ENCODE data around the gene DAB2IP.

DNA sequence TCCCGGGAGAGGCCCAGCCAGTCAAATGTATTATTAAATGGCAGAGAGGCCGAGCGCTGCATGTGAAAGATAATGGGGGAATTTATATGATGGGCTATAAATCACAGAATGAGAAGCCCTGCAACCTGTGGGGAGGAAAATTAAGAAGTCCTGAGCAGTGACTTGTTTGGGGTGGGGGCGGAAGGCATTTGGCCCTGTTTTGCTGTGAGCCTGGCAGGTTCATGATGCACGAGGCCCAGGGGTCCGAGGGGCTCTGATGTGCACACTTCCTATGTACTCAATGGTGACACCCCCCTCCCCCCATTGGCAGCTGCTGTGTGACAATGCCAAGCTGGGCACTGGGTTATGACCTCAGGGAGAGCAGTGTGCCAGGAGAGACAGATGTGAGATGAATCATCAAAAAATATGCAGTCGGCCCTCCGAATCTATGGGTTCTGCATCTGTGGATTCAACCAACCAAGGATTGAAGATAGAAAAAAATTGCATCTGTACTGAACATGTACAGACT, 13.7 kb upstream of the DAB2IP start:
- TF ChIP-seq, protein P1, sequence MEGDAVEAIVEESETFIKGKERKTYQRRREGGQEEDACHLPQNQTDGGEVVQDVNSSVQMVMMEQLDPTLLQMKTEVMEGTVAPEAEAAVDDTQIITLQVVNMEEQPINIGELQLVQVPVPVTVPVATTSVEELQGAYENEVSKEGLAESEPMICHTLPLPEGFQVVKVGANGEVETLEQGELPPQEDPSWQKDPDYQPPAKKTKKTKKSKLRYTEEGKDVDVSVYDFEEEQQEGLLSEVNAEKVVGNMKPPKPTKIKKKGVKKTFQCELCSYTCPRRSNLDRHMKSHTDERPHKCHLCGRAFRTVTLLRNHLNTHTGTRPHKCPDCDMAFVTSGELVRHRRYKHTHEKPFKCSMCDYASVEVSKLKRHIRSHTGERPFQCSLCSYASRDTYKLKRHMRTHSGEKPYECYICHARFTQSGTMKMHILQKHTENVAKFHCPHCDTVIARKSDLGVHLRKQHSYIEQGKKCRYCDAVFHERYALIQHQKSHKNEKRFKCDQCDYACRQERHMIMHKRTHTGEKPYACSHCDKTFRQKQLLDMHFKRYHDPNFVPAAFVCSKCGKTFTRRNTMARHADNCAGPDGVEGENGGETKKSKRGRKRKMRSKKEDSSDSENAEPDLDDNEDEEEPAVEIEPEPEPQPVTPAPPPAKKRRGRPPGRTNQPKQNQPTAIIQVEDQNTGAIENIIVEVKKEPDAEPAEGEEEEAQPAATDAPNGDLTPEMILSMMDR (IDR thresholded peaks at IDR 0.05), result no peak
- peak; percentile 34 for TF ChIP-seq POLR2AphosphoS5 (IDR thresholded peaks at IDR 0.05)
- no peak for TF ChIP-seq EP300 (IDR thresholded peaks at IDR 0.05)
- TF ChIP-seq POLR2A (IDR thresholded peaks at IDR 0.05), result no peak
